ENCODE data around the gene VEGFB. TPM values are rescaled to one million over a fixed set of nuclear protein-coding genes. Genes with fewer than 3 reads are reported as not detected.

VEGFB gene
- total and polyA plus RNA-seq, 12 donors = 158 to 353 (median 277) TPM

- peaks cover 11 to 21% (median 15%) of the 10 kb centered on the region in 9 donors for H3K4me1 ChIP-seq
- H3K9me3 ChIP-seq = no peaks in the 10 kb centered on the region
- no peaks in the 10 kb centered on the region for H3K27me3 ChIP-seq
- ATAC-seq (no peak), DNase-seq (no peak)
- peaks cover 0 to 89% (median 27%) of the 10 kb centered on the region in 9 donors for H3K36me3 ChIP-seq
- no peak overlapping the region for H3K4me3 ChIP-seq
- TF ChIP-seq CTCF (IDR thresholded peaks at IDR 0.05) = no peak
- no peak overlapping the region for H3K27ac ChIP-seq
- intact Hi-C loops (cut with DNase I) = no loop called here
- WGBS, 2 donors = 84 to 87% methylated on average over 29 of the region's 29 CpGs
Measured at GRCh38 chr11:64263021-64263946, 28.9 kb downstream of the VEGFB start.

GRCh38 chr11:64263947-64264317 lies 29.5 kb downstream of the VEGFB start:
- Histone ChIP-seq H3K27me3 (no peaks in the 10 kb centered on the region), H3K9me3 (no peaks in the 10 kb centered on the region), H3K36me3 (peaks cover 0 to 83% (median 23%) of the 10 kb centered on the region in 9 donors), H3K4me1 (peaks cover 18 to 28% (median 22%) of the 10 kb centered on the region in 9 donors), H3K27ac (no peak overlapping the region), H3K4me3 (no peak overlapping the region)
- ATAC-seq (no peak), DNase-seq (no peak)
- TF ChIP-seq CTCF (IDR thresholded peaks at IDR 0.05) = no peak
- intact Hi-C loops (cut with DNase I) = no loop called here
- WGBS, 2 donors = 90 to 95% methylated on average over 8 of the region's 8 CpGs

- H3K27me3 ChIP-seq = no peaks in the 10 kb centered on the region
- TF ChIP-seq CTCF (IDR thresholded peaks at IDR 0.05) = no peak
- 90 to 92% methylated on average over 10 of the region's 10 CpGs for WGBS, 2 donors
- no peak for DNase-seq
- ATAC-seq = no peak
- peaks cover 0 to 78% (median 23%) of the 10 kb centered on the region in 9 donors for H3K36me3 ChIP-seq
- peaks cover 18 to 32% (median 24%) of the 10 kb centered on the region in 9 donors for H3K4me1 ChIP-seq
- no peak overlapping the region for H3K27ac ChIP-seq
- intact Hi-C loops (cut with DNase I) = no loop called here
- no peaks in the 10 kb centered on the region for H3K9me3 ChIP-seq
- no peak overlapping the region for H3K4me3 ChIP-seq
Measured at GRCh38 chr11:64264371-64264852, 30.0 kb downstream of the VEGFB start.

GRCh38 chr11:64265176-64266160 lies 31.1 kb downstream of the VEGFB start:
- H3K4me3 ChIP-seq = no peak overlapping the region
- WGBS, 2 donors = 94 to 96% methylated on average over 35 of the region's 35 CpGs
- DNase-seq (peak in 1 of 2 donors; percentile 15), ATAC-seq (no peak)
- H3K9me3 ChIP-seq = no peaks in the 10 kb centered on the region
- no peak overlapping the region for H3K27ac ChIP-seq
- no peaks in the 10 kb centered on the region for H3K27me3 ChIP-seq
- intact Hi-C loops (cut with DNase I) = loop anchor here in 3 of 10 donors (2.0 kb wide), 2 partner anchors 13 to 15 kb away; partner anchors contain the start of gene PLCB3 (in 1 of the 3)
- peaks cover 0 to 68% (median 23%) of the 10 kb centered on the region in 9 donors for H3K36me3 ChIP-seq
- peaks cover 18 to 33% (median 24%) of the 10 kb centered on the region in 9 donors for H3K4me1 ChIP-seq
- TF ChIP-seq CTCF (IDR thresholded peaks at IDR 0.05) = no peak

Measured in heart right ventricle (tissue), 16 donors.